Coronary artery (tissue), 2 donors: ENCODE measurements around the gene TDP1.

Source experiments
- DNase-seq: peaks from one replicate; pipeline ENCODE4 v3.0.0-alpha.2; 2017; ENCODE audit warnings: low spot score
- H3K27ac ChIP-seq, 2 donors: fragments of 200-600 bp; sonication (generic); one replicate each; pipeline ENCODE4 v1.5.1; 2016 to 2019
- H3K4me3 ChIP-seq: fragments of 200-600 bp; sonication (generic); 2 replicates; pipeline ENCODE4 v1.5.1; 2016; ENCODE audit warnings: mild to moderate bottlenecking, moderate library complexity
- TF ChIP-seq, protein P1 (sequence below): fragments of 200-600 bp; sonication (generic); IDR thresholded peaks from one replicate; pipeline ENCODE4 v1.5.1; 2019; ENCODE audit warnings: antibody characterized with exemption

The TDP1 gene

DNA sequence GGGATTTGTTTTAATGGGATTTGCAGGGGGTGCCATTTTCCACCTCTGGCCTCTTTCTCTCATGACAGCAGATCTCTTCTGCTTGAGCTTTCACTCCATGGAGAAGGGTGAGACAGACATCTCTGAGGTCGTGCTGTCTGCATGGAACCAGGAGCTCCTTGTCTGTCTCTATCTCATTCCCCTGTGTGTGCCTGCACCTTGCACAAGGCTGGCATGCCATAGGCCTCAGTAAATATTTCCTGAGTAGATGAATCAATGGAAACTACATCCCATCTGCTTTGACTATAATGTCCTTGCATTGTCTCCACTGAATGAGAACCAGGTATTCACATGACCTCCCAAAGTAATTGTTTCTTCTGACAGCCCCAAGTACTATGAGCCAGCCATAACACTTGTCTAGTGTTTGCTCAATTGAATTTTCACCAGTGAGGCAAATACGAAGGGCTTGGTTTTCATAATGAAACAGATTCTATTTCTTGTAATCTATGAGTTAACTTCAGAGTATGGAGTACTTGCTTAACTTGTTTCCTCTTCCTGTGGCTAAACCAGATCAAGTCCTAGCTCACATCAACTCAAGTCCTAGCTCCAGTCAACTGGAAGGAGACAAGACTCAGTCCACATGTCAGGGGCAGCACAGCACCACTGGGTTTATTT is 138.3 kb downstream of the TDP1 start:
- DNase-seq = no peak
- TF ChIP-seq, protein P1, sequence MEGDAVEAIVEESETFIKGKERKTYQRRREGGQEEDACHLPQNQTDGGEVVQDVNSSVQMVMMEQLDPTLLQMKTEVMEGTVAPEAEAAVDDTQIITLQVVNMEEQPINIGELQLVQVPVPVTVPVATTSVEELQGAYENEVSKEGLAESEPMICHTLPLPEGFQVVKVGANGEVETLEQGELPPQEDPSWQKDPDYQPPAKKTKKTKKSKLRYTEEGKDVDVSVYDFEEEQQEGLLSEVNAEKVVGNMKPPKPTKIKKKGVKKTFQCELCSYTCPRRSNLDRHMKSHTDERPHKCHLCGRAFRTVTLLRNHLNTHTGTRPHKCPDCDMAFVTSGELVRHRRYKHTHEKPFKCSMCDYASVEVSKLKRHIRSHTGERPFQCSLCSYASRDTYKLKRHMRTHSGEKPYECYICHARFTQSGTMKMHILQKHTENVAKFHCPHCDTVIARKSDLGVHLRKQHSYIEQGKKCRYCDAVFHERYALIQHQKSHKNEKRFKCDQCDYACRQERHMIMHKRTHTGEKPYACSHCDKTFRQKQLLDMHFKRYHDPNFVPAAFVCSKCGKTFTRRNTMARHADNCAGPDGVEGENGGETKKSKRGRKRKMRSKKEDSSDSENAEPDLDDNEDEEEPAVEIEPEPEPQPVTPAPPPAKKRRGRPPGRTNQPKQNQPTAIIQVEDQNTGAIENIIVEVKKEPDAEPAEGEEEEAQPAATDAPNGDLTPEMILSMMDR = no peak
- no peak overlapping the region for H3K4me3 ChIP-seq

More for the DNA sequence above, 138.3 kb downstream of the TDP1 start:
- H3K27ac ChIP-seq = no peak overlapping the region
